ENCODE results near the gene INPP5D. TPM values are rescaled to one million over a fixed set of nuclear protein-coding genes. Genes with fewer than 3 reads are reported as not detected.

The INPP5D gene
- polyA plus RNA-seq, 3 donors = 30.6 to 90.2 (median 54.8) TPM

GRCh38 chr2:233062451-233062850 is 2.3 kb downstream of the INPP5D start:
- WGBS (ENCODE audit: insufficient coverage) = 0% methylated on average over 2 of the region's 4 CpGs
- Mint-ChIP-seq H3K9me3 (peaks cover 0 to 3% (median 0%) of the 10 kb centered on the region in 7 donors), H3K27me3 (ENCODE audit: low read depth in 3 of 3) (peaks cover 0 to 3% (median 0%) of the 10 kb centered on the region in 3 donors), H3K27ac (peak overlapping the region; percentile 92 to 97 (median 96)), H3K4me3 (peak overlapping the region; percentile 97 to 98), H3K4me1 (peaks cover 62% of the 10 kb centered on the region), H3K36me3 (peaks cover 14 to 31% of the 10 kb centered on the region in 2 donors)
- no peak for DNase-seq
- Histone ChIP-seq H3K4me1 (ENCODE audit: control insufficient read depth in 1 of 2, insufficient read depth in 2 of 2, low read length in 2 of 2) (peaks cover 53 to 72% of the 10 kb centered on the region in 2 donors), H3K9ac (ENCODE audit: insufficient read depth, low read length, poor library complexity, severe bottlenecking) (peak overlapping the region; percentile 96), H3K27ac (ENCODE audit: low read depth in 1 of 2, low read length in 2 of 2) (peak overlapping the region; percentile 80 to 99), H3K36me3 (replicated peaks in 1 of 2; ENCODE audit: control insufficient read depth in 1 of 2, insufficient read depth in 2 of 2, low read length in 2 of 2) (peaks cover 13 to 16% of the 10 kb centered on the region in 2 donors), H3K79me2 (ENCODE audit: insufficient read depth, low read length) (peaks cover 89% of the 10 kb centered on the region), H3K4me2 (replicated peaks; ENCODE audit: extremely low read depth, low read length, poor library complexity, severe bottlenecking) (peak overlapping the region; percentile 84), H2AFZ (ENCODE audit: insufficient read depth, low read depth, low read length, poor library complexity, severe bottlenecking) (no peak overlapping the region), H4K20me1 (ENCODE audit: insufficient read depth, low read length) (peaks cover 68% of the 10 kb centered on the region), H3K27me3 (ENCODE audit: control insufficient read depth in 2 of 2, insufficient read depth in 2 of 2, low read length in 2 of 2) (no peaks in the 10 kb centered on the region), H3K9me3 (replicated peaks in 1 of 2; ENCODE audit: control insufficient read depth in 1 of 2, insufficient read depth in 1 of 2, low read length in 2 of 2) (no peaks in the 10 kb centered on the region), H3K4me3 (replicated peaks in 1 of 3; ENCODE audit: low read depth in 2 of 3, low read length in 3 of 3) (peak overlapping the region; percentile 81 to 99 (median 87))
- intact Hi-C loops (cut with micrococcal nuclease) = loop anchor here (5.0 kb wide), 2 partner anchors 35 to 180 kb away; no protein-coding TSS in a partner anchor
- no peak for TF ChIP-seq CTCF (IDR thresholded peaks at IDR 0.05)

- H3K4me3 Mint-ChIP-seq = peak overlapping the region; percentile 97 to 98
- peaks cover 15 to 32% of the 10 kb centered on the region in 2 donors for H3K36me3 Mint-ChIP-seq
- Histone ChIP-seq H3K27ac (ENCODE audit: low read depth in 1 of 2, low read length in 2 of 2) (peak overlapping the region; percentile 80 to 99), H3K4me2 (replicated peaks; ENCODE audit: extremely low read depth, low read length, poor library complexity, severe bottlenecking) (peak overlapping the region; percentile 84), H2AFZ (ENCODE audit: insufficient read depth, low read depth, low read length, poor library complexity, severe bottlenecking) (no peak overlapping the region), H3K9ac (ENCODE audit: insufficient read depth, low read length, poor library complexity, severe bottlenecking) (peak overlapping the region; percentile 96), H4K20me1 (ENCODE audit: insufficient read depth, low read length) (peaks cover 72% of the 10 kb centered on the region), H3K27me3 (ENCODE audit: control insufficient read depth in 2 of 2, insufficient read depth in 2 of 2, low read length in 2 of 2) (no peaks in the 10 kb centered on the region), H3K79me2 (ENCODE audit: insufficient read depth, low read length) (peaks cover 93% of the 10 kb centered on the region), H3K9me3 (replicated peaks in 1 of 2; ENCODE audit: control insufficient read depth in 1 of 2, insufficient read depth in 1 of 2, low read length in 2 of 2) (no peaks in the 10 kb centered on the region), H3K36me3 (replicated peaks in 1 of 2; ENCODE audit: control insufficient read depth in 1 of 2, insufficient read depth in 2 of 2, low read length in 2 of 2) (peaks cover 17 to 21% of the 10 kb centered on the region in 2 donors), H3K4me1 (ENCODE audit: control insufficient read depth in 1 of 2, insufficient read depth in 2 of 2, low read length in 2 of 2) (peaks cover 55 to 77% of the 10 kb centered on the region in 2 donors), H3K4me3 (replicated peaks in 1 of 3; ENCODE audit: low read depth in 2 of 3, low read length in 3 of 3) (peak overlapping the region; percentile 81 to 99 (median 87))
- peaks cover 62% of the 10 kb centered on the region for H3K4me1 Mint-ChIP-seq
- H3K27me3 Mint-ChIP-seq (ENCODE audit: low read depth in 3 of 3) = peaks cover 0 to 3% (median 0%) of the 10 kb centered on the region in 3 donors
- intact Hi-C loops (cut with micrococcal nuclease) = loop anchor here (5.0 kb wide), 2 partner anchors 34 to 179 kb away; no protein-coding TSS in a partner anchor
- WGBS (ENCODE audit: insufficient coverage) = no CpG with 5 or more reads among the region's 6 CpGs
- no peak for TF ChIP-seq CTCF (IDR thresholded peaks at IDR 0.05)
- no peak for DNase-seq
- peak overlapping the region; percentile 68 to 97 (median 96) for H3K27ac Mint-ChIP-seq
- H3K9me3 Mint-ChIP-seq = peaks cover 0 to 3% (median 0%) of the 10 kb centered on the region in 7 donors
Observed at GRCh38 chr2:233062946-233063268, 2.8 kb downstream of the INPP5D start.

Data from CD14-positive monocyte (primary cell).